GM18870 (cell line): ENCODE data around the gene RAP1GAP2.
"Not testable (repeated sequence)": the region's sequence is repeated elsewhere in the genome, so short reads cannot be mapped to it uniquely, and the experiment has no call there.

Experiments used
- ATAC-seq: cut with Tn5 transposase; IDR thresholded peaks from one replicate; pipeline ENCODE4 v1.9.1; 2021; ENCODE audit warnings: moderate library complexity; ENCODE audit not compliant: unreplicated experiment

Gene RAP1GAP2

DNA sequence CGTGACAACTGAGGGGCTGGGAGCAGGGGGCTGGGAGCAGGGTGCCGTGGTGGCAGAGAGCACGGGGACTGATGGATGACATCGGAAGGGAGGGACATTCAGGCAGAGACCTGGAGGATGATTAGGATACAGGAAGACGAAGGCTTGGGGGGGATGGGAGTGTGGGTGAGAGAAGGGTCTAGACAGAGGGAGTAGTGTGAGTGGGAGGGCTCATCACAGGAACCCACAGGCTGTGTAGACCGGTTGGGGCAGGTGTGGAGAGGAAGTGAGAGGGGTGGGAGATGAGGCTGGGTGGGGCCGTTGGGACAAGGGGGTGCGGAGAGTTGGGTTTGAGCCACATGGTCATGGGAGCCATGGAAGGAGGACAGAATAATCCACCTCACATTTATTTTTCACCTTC is 83.8 kb downstream of the RAP1GAP2 start:
- ATAC-seq = no peak

DNA sequence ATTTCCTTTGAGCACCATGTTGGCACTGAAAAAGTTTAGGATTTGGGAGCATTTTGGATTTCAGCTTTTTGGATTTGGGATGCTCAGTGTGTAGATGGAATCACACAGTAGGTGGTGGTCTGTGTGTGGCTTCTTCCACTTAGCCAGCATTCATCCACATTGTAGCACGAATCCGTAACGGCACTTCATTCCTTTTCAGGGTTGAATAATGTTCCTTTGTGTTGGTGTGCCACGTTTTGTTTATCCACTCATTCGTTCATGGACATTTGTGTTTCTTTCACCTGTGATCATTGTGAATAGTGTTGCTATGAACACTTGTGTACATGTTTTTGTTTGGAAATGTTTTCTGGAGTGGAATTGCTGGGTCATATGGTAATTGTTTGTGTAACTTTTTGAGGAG is 85.1 kb downstream of the RAP1GAP2 start:
- no peak for ATAC-seq

DNA sequence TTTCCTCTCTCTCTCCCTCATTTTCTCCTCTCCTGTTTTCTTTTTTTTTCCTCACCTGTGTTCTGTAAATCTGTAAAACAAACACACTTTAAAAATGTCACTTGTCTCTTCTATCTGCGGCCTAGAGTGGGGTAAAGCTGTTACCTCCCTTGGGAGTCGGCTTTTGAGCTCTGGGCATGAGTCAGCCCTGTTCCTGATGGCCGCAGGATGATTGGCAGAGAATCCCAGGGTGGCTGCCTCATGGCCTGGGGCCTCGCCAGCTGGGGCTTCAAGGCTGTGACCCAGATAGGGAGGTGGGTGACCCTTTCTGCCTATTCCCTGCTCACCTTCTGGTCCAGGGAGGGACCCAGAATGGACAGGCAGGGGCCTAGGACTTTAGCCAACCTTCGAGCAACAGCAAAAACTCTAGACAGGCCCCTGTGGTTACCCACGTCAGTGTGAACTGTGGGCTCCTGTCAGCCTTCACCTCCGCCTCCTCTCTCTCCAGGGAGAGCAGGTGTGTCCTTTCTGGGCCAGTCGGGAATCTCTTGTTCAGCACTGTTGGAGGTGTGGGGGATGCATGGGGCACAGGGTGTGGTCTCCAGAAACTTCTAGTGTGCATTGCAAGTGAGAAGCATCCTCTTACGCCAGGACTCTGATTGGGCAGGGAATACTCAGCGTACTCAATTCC is 87.4 kb downstream of the RAP1GAP2 start:
- ATAC-seq = no peak

DNA sequence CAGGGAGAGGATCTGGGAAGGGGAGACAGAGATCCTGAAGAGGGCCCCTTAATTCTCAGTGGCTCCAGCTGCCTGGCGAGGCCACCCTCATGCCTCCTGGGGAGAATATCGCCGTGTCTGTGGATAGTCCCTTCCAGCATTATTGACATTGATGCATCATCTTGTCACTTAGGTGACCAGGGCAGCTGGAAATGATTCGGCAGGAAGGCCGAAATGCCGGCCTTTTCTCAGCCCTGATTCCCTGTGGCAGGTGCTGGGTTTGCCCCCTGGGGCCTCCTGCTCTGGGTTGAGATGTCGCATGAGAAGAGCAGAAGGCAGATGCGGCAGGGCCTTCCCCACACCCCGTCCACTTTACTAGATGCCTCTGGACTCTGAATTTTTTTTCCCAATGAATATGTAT is 89.5 kb downstream of the RAP1GAP2 start:
- ATAC-seq = no peak

DNA sequence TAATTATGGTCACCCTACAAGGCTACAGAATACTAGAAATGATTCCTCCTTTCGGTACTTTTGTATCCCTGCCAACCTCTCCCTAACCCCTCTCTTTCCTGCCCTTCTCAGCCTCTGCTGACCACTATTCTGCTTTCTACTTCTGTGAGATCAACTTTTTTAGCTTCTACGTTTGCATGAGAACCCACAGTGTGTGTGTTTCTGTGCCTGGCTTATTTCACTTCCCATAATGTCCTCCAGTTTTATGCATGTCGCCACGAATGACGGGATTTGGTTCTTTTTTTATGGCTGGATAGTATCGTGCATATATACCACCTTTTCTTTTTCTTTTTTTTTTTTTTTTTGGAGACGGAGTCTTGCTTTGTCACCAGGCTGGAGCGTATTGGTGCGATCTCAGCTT is 92.1 kb downstream of the RAP1GAP2 start:
- ATAC-seq = no peak

DNA sequence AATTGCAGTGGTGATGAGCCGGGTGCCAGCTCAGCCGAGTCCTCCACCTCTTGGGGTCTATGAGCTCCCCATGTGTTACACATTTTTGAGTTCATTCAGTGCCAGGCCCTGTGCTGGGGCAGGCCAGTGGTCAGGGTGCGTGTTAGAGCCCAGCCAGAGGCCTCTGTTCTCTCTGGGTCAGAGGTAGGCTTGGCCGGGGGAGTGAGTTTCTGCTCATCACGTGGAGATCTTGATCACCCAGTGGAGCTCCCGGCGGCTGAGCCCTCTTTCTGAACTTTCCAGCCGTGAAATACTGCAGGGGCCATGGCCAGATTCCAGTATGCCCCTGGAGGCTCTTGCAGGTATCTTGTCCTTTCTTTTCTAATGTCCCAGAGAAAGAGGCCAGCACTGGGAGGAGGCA is 93.0 kb downstream of the RAP1GAP2 start:
- no peak for ATAC-seq

DNA sequence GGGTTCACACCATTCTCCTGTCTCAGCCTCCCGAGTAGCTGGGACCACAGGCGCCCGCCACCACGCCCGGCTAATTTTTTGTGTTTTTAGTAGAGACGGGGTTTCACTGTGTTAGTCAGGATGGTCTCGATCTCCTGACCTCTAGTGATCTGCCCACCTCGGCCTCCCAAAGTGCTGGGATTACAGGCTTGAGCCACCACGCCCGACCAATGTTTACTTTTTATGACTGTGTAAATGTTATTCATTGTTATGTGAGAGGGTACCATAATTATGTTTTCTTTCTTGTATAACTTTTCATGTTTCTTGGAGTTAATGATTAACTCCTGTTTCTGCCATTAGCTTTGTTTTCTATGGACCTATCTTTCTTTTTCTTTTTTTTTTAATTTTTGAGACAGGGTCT is 94.5 kb downstream of the RAP1GAP2 start:
- ATAC-seq = not testable (repeated sequence)

DNA sequence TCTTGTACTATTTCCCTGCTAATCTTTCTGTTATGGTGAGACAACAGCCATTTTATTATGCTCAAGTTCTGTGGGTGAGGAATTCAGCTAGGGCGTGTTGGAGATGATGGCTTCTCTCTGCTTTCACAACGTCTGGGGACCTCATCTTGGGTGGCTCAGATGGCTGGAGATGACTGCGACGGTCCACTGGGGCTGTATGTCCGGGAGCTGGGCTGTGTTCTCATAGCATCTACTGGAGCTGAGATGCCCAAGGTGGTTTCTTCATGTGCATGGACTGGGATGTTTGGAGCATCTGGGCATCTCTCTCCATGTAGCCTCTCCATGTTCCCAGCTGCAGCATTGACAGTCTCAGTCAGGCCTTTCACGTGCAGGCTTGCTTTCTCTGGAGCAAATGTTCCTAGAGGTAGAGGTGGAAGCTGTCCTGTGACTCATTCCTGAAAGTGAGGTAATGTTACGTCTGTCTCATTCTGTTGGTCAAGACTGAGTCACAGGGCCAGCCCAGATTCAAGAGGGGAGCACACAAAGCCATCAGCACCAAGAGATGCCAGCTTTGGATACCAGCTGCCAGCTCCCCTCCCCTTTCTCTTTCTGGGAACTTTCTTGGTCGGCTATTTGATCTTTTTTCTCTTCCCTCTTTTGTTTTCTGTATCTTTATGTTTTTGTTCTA is 96.2 kb downstream of the RAP1GAP2 start:
- no peak for ATAC-seq

DNA sequence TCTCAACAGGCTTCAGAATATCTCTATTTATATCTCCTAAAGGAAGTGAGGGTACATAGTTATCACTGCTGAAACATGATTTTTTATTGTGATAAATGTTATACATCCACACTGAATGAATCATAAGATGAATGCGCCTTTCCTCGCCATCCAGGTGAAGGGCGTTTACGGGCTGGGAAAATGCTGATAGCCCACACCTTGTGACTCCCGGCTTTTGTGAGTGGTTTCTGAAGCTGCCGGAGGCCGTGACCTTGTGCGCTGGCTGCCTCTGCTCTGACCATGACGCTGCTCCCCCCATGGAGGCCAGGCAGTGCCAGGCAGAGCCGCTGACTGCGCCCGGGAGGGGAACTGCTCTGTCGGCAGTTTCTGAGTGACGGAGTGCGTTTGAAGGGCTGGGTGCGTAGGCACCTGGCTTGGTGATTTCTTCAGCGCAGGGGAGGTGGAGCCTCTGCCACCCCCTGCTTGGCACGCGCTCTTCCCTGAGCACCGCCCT is 97.2 kb downstream of the RAP1GAP2 start:
- ATAC-seq = no peak

DNA sequence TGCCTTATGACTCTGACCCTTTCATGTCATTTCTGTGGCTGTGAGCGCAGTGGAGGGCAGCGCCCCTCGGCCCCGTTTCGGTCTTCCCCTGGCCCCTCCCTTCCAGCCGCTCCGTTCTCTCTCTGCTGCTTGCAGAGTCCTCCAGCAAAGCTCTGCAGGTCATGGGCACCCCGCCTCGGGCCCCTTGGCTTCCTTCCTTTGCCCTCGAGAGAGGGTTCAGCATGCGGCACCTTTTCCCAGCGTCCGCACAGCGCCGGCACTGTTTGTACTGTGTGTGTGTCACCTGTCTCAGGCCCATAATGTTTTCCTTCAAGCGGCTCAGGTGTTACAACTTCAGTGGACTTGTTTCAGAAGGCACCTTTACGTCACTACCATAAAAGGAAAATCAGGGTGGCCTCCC is 98.5 kb downstream of the RAP1GAP2 start:
- ATAC-seq = no peak

DNA sequence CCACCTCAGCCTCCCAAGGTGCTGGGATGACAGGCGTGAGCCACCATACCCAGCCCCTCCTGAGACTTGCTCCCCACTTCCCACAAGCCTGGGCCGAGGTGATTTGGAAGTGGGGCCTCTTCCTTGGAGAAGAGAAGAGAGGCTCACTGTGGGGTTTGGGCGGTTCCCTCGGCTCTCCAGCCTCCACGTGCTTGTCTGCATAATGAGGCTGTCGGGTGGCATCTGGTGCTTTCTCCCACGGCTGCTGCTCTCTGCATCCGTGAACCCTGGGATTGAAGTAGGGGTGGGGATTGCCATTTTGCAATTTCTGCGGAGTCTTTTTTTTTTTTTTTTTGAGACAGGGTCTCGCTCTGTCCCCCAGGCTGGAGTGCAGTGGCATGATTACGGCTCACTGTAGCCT is 101.4 kb downstream of the RAP1GAP2 start:
- no peak for ATAC-seq

DNA sequence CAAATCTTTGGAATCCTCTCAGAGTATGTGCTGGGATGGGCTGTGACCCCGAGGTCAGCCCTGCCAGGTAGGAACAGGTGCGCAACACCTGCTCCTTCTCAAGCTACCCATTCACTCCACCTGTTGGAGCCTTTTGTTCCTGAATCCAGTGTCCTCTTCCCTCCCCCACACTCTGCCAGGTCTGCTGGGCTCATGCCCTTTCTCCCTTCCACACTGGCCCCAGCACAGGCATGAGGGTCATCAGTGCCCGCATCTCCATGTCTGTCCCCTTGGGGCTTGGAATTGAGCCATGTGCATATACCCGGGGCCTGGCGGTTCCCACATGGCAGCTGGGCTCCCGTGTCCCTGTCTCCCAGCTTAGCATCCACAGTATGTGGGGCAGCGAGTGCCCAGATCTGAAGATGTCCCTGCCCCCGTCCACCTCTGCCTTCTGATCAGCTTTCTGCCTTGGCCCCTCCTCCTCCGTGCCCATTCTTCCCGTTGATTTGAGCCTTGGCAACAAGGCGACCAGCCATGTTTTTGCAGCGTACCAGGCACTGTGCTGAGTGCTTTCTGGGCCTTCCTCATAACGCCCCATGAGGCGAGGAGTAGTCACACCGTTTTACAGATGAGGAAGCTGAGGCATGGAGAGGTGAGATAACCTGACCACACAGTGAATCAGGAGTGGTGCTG is 102.2 kb downstream of the RAP1GAP2 start:
- ATAC-seq = no peak

DNA sequence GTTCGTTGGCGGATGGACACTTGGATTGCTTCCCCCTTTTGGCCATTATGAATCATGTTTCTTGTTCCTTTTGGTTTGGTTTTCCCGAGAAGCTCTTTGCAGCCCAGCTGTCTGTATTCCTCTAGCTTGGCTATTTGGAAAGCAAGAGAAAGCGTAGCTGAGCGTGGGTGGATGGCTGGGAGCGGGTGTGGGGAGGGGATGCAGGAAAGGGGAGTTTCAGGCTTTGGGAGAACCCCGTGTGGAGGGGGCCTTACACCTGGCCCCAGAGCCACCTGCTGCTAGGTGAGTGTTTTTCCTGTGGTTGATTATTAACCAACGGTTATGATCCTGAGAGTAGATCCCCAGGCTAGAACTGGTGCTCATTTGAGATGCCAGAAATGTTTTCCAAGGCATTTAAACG is 103.7 kb downstream of the RAP1GAP2 start:
- ATAC-seq = no peak

DNA sequence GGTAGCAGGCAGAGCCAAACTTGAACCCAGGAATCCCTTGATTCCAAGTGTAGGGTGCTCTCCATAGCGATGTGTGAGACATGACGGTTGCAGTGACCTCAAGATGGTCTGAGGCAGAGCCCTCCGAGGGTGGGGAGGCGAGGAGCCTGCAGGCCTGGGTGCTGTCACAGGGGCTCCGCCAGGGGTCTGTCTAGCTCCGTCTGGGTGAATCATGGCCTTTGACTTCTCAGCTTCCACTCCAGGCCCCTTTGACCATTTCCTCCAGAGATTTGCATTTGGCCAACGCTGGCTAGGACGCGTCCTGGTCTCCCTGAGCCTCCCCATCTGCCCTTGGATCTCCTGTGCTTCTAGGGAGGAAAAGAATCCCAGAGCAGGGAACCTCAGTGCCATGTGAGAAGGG is 104.6 kb downstream of the RAP1GAP2 start:
- ATAC-seq = no peak

DNA sequence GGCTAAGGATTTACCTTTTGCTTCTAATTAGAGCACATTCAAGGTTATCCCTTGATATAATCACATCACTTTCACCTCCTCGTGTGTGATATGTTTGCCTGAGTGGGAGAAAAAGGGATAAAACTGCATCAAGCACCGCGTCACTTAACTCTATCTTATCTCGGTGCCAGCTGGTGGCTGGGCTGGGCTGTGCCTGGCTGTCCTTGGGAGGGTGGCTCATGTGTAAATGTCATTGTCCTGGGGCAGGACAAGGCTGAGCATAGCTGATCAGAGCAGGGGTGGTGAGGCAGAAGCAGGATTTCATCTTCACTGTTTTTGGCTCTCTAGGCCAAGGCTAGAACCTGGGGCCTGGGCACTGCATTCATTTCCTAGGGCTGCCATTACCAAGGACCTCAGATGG is 105.3 kb downstream of the RAP1GAP2 start:
- ATAC-seq = no peak

DNA sequence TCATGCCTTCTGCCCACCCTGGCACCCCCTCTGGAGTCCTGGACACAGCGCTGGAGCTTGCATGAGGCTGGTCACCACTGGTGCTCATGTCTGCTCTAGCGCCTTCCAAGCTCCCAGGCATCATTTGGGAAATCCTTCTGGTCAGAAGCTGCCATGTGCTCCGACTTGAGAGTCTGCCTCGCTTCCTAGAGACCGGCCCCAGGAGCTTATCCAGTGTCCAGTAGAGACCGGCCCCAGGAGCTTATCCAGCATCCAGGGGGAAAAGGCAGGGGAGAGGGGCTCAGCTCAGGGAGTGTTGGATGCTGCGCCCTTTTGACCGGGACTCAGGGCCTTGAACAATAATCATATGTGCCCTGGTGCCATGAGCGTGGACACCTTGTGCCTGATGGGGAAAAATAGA is 106.3 kb downstream of the RAP1GAP2 start:
- ATAC-seq = no peak

DNA sequence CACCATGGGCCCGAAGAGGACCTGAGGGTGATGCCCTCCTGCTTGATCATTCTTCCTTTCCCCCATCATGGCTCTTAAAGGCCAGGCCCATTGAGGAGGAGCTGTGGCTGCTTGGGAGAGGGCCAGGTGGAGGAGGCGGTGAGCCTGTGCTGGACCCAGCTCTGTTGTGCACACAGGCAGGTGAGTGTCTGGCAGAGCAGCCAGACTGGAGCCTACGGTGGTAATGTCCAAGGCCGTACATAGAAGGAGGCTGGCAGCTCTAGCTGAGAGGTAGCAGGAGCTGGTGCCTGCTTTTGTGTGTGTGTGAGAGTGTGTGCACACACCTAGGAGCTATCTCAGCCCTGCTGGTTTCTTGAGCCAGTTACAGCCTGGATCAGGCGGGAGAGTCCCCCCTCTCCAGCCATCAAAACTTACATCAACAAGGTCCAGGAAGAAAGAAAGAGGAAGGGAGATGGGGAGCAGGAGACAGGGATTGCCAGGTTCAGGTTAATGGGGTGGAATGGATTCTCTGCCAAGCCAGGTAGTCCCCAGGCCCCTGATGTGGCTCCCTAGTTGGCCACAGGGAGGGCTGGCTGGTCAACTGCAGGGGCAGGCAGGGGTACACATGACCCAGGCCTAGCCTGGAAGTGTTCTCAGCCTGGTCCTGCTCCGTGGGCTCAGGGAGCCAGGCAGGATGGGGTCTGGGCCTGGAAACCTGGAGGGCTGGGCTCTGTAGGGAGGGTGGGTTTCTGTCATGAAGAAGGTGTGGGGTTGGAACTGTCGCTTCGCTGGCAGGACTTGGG is 107.1 kb downstream of the RAP1GAP2 start:
- ATAC-seq = no peak

DNA sequence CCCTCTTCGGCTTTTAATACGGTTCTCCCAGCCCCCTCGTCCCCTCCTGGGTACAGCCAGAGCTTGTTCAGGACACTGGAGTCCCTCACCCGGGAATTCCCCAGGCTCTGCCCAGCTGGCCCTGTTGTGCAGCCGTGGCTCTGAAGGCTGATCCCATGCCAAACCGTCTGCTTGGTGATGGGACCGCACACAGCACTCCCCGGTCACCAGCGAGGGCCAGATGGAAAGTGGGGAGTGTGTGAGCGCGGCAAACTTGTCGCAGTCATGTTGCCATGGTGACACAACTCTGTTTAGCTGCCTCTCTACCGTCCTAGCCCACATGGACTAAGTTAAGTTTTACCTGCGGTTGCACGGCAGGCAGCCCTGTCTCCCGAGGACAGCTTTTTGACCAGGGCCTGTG is 107.9 kb downstream of the RAP1GAP2 start:
- no peak for ATAC-seq

DNA sequence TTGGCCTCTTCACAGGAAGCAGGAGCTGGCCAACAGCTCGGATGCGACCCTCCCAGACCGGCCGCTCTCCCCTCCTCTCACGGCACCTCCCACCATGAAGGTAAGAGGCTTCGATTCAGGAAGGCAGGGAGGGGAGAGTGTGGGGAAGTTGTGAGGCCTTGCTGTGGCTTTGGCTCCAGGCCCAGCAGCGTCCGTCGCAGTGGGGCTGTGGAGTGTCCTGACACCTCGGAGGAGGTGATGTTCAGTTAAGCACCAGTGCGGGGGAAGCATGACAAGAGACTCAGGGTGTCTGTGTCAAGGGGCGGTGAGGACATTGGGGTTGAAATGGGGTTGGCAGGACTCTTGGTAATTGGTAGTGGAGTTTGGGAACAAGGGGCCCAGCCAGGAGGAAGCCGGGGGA is 109.0 kb downstream of the RAP1GAP2 start:
- no peak for ATAC-seq

DNA sequence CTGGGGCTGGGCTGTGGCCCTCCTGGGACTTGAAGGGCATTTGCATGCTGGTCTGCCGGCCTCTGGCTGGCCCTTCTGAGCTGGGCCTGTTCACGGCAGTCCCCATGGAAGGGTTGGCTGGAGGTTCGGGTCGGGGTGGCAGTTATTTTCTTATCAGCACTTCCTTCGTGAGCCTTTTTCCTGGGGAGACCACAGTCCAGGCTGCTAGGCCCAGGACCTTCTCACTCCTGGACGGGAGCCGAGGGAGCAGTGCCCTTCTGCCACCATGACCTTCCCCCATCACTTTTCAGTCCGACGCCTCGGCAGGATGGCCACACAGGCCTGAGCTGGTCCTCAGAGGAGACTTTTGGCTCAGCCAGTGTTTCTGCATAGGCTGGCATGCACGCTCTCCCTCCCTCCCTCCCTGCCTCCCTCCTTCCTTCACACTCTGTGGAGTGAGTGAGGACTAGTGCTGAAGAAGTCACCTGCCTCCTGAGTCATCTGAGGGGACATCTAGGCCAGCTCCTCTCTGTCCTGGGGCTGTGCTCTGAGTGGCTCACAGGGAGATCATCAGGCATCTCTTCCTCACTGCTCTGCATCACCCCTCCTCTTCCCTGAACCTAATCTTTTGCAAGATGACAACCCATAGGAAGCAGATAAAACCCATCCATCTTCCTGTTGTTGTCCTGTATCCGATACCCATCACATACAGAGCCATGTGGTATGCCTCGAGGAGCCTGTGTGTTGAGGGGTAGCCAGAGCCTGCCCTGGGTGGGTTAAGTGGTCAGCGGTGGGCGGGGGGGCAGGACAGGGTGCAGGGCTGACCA is 109.7 kb downstream of the RAP1GAP2 start:
- ATAC-seq = no peak

DNA sequence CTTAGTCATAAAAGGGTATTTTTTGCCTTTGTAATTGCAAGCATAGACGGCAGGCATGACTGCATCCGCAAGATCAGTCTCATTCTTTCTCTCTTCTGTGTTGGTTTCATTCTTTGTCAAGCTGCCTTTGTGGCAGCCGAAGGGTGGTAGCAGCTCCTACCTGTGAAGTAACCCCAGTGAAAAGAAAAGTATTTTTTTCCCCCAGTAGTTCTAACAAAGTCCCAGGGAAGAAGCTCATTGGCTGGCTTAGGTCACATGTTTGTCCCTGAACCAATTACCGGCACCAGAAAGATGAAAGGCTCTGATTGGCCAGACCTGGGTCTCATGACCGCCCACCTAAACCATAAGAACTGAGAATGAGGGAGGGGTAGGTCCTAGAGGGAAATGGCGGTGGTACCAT is 110.7 kb downstream of the RAP1GAP2 start:
- no peak for ATAC-seq
